ENCODE measurements around the gene DIAPH1.

GRCh38 chr5:141493500-141494422 lies 125.0 kb downstream of the DIAPH1 start:
- TF ChIP-seq CTCF (IDR thresholded peaks at IDR 0.05) (no peak), POLR2AphosphoS5 (IDR thresholded peaks at IDR 0.05) (no peak)

All from breast epithelium (tissue), 3 donors.